ENCODE measurements around the gene CACHD1. TPM values are rescaled to one million over a fixed set of nuclear protein-coding genes. Genes with fewer than 3 reads are reported as not detected.

The CACHD1 gene
- total RNA-seq, 1 donor from 2014 or later: 12.1 TPM

DNA sequence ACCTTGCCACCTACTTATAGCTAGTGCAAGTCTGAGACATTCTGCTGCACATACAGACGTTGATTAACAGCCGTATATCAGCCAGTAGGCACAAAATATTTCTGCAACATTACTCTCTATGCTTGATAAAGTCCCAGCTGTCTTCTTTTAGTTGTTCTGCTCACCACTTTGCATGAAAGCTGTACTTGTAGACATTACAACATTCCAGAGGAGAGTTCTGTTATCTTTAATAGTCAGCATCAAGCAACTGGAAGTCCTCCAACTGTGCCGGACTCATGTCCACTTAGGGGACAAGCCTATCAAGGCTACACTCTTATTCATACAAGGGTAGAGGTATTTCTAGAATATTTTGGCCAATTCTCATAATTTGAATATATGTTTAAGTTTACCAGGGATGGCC lies 50.0 kb downstream of the CACHD1 start:
- Histone ChIP-seq H3K4me3 (ENCODE audit: low read depth, low read length) (no peak overlapping the region), H3K36me3 (ENCODE audit: control insufficient read depth, insufficient read depth, low read length) (no peaks in the 10 kb centered on the region), H3K27me3 (ENCODE audit: control insufficient read depth, insufficient read depth, low read length) (no peaks in the 10 kb centered on the region)
- TF ChIP-seq, protein P1, sequence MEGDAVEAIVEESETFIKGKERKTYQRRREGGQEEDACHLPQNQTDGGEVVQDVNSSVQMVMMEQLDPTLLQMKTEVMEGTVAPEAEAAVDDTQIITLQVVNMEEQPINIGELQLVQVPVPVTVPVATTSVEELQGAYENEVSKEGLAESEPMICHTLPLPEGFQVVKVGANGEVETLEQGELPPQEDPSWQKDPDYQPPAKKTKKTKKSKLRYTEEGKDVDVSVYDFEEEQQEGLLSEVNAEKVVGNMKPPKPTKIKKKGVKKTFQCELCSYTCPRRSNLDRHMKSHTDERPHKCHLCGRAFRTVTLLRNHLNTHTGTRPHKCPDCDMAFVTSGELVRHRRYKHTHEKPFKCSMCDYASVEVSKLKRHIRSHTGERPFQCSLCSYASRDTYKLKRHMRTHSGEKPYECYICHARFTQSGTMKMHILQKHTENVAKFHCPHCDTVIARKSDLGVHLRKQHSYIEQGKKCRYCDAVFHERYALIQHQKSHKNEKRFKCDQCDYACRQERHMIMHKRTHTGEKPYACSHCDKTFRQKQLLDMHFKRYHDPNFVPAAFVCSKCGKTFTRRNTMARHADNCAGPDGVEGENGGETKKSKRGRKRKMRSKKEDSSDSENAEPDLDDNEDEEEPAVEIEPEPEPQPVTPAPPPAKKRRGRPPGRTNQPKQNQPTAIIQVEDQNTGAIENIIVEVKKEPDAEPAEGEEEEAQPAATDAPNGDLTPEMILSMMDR (IDR thresholded peaks at IDR 0.05; ENCODE audit: insufficient read depth, low read length, poor library complexity, severe bottlenecking): no peak
- DNase-seq (ENCODE audit: low read depth): no peak

DNA sequence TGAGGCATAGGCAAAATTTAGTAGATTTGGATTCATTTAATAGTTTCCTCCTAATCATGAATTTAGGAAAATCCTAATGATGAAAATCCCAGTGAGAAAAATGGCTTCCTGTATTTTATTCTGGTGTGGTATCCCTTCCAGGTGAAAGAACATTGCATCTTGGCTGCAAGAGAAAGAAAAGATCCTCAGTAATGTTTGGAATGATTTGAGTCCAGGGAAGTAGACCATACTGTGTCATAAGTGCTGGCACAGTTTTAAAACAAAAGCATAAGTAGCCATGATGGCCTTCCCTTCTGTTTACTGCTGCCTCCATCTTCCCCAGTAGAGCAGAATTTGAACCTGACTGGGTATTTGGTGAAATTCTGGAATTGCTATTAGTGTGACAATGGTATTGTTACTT lies 52.8 kb downstream of the CACHD1 start:
- H3K4me3 ChIP-seq (ENCODE audit: low read depth, low read length): no peak overlapping the region
- H3K27me3 ChIP-seq (ENCODE audit: control insufficient read depth, insufficient read depth, low read length): no peaks in the 10 kb centered on the region
- DNase-seq (ENCODE audit: low read depth): no peak
- no peaks in the 10 kb centered on the region for H3K36me3 ChIP-seq (ENCODE audit: control insufficient read depth, insufficient read depth, low read length)
- TF ChIP-seq, protein P1 (IDR thresholded peaks at IDR 0.05; ENCODE audit: insufficient read depth, low read length, poor library complexity, severe bottlenecking): no peak

DNA sequence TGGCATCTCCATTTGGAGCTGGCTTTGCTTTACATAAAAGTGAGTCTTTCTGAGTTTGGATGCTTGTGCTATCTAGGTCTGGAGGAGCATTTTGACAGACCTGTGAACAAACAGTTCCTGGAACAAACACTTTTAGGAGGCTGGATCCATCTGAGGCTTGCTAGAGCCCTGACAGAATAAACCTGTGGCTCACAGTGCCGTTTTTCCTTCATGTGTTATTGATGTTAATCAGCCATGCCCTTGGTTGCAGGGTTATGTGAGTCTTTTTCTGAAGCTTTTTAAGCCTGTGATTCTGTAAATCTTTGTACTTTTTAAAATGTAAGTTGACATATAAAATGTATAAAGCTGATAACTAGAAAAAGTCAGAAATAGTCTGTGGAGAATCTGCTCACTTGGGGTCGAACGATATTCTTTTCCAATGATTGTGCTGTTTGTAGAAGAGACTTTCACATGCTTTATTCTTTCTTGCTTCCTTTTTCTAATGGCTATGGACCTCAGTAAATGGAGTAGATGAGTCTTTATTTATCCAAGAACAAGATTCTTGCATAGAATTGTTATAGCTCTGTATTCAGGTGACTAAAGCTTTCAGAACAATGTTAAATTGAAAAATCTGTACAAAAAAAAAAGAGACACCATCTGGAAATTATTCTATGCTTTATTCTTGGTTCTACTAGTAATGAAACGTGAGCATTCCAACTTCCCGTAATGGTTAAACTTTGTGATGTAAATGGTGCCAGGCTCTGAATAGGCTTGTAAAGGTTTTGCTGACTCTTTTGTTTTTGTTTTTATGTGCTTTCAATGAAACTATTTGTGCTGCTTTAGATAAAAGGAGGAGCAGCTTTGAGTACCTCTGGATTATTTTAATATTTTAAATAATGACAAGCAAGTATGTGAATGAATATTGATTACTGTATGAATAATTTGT lies 53.7 kb downstream of the CACHD1 start:
- TF ChIP-seq, protein P1 (IDR thresholded peaks at IDR 0.05; ENCODE audit: insufficient read depth, low read length, poor library complexity, severe bottlenecking): no peak
- no peaks in the 10 kb centered on the region for H3K27me3 ChIP-seq (ENCODE audit: control insufficient read depth, insufficient read depth, low read length)
- H3K36me3 ChIP-seq (ENCODE audit: control insufficient read depth, insufficient read depth, low read length): no peaks in the 10 kb centered on the region
- no peak overlapping the region for H3K4me3 ChIP-seq (ENCODE audit: low read depth, low read length)
- DNase-seq (ENCODE audit: low read depth): no peak

DNA sequence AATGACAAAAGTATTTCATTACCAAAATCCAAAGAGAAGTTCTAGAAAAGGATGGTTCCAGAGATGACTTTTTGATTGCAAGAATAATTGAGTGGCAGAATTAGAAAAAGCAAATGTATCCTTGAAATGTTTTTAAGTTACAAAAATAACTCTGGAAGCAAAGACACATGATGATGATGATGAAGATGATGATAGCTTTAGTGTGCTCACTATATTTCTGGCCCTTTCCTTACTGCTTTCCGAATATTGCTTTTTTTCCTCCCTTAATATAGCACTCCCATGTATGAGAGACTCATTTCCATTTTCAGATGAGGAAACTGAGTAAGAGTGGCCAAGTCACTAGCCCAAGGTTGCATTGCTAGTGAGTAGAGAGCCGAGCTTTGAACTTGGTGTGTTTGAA lies 54.7 kb downstream of the CACHD1 start:
- Histone ChIP-seq H3K4me3 (ENCODE audit: low read depth, low read length) (no peak overlapping the region), H3K27me3 (ENCODE audit: control insufficient read depth, insufficient read depth, low read length) (no peaks in the 10 kb centered on the region), H3K36me3 (ENCODE audit: control insufficient read depth, insufficient read depth, low read length) (no peaks in the 10 kb centered on the region)
- no peak for DNase-seq (ENCODE audit: low read depth)
- TF ChIP-seq, protein P1 (IDR thresholded peaks at IDR 0.05; ENCODE audit: insufficient read depth, low read length, poor library complexity, severe bottlenecking): no peak

DNA sequence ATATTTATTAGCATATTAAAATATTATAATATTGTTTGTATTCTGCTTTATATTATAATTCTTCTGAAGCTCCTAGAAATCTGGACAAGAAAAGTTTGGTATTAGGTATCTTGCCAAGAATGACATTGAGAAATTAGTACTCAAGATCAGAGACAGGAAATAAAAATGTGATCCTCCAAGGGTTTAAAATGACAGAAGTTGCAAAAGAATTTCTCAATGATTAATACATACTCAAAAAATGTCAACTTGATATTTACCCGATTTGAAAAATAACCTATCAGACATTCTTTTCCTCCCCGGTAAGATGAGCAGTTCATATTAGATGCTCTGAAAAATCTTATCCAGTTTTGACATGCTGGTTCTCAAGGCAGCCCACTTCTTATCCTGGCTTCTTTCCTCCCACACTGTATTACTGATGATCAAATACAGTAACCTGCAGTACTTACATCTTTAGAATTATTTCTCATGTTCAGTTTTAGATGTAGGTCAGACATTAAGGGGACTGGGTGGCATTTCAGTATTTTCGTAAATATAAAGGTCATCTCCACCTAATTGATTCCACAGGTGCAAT lies 55.3 kb downstream of the CACHD1 start:
- no peak for DNase-seq (ENCODE audit: low read depth)
- TF ChIP-seq, protein P1 (IDR thresholded peaks at IDR 0.05; ENCODE audit: insufficient read depth, low read length, poor library complexity, severe bottlenecking): no peak
- Histone ChIP-seq H3K36me3 (ENCODE audit: control insufficient read depth, insufficient read depth, low read length) (no peaks in the 10 kb centered on the region), H3K4me3 (ENCODE audit: low read depth, low read length) (no peak overlapping the region), H3K27me3 (ENCODE audit: control insufficient read depth, insufficient read depth, low read length) (no peaks in the 10 kb centered on the region)

Data from kidney epithelial cell (primary cell).